Adrenal gland (tissue), 12 donors: Measurements from ENCODE around the gene TBC1D24. TPM values are rescaled to one million over a fixed set of nuclear protein-coding genes. Genes with fewer than 3 reads are reported as not detected.

Source experiments
- DNase-seq, 7 donors: peaks; one replicate each; pipeline ENCODE4 v3.0.0-alpha.2; 2019 to 2020
- H3K27ac ChIP-seq, 5 donors: fragments of 200-600 bp; sonication (generic) in 4 of 5; 1 replicate in 3 of 5; 2 replicates in 2 of 5; pipeline versions ENCODE4 v1.5.1 to v1.8.0; 2016 to 2020; ENCODE audit warnings: mild to moderate bottlenecking in 1 of 5
- H3K27me3 ChIP-seq: fragments of 200-600 bp; 2 replicates; pipeline ENCODE4 v1.8.0; 2021
- H3K36me3 ChIP-seq, 2 donors: fragments of 200-600 bp; replicated peaks in 1 of 2; 1 replicate in 1 of 2; 2 replicates in 1 of 2; pipeline versions ENCODE4 v1.5.1 to v1.8.0; 2018 to 2022
- H3K4me1 ChIP-seq, 2 donors: fragments of 200-600 bp; replicated peaks in 1 of 2; 1 replicate in 1 of 2; 2 replicates in 1 of 2; pipeline versions ENCODE4 v1.5.1 to v1.8.0; 2018 to 2021
- H3K4me3 ChIP-seq, 4 donors: fragments of 200-600 bp; sonication (generic) in 3 of 4; one replicate each; pipeline ENCODE4 v1.5.1; 2016 to 2018
- H3K9me3 ChIP-seq, 3 donors: fragments of 200-600 bp; sonication (generic) in 1 of 3; replicated peaks in 1 of 3; 1 replicate in 2 of 3; 2 replicates in 1 of 3; pipeline versions ENCODE4 v1.5.1 to v1.8.0; 2016 to 2021
- CTCF ChIP-seq, 6 experiments: fragments of 450-650 bp in 4 of 6; fragments of 200-600 bp in 2 of 6; sonication (generic) in 1 of 6; IDR thresholded peaks; 1 replicate in 5 of 6; 2 replicates in 1 of 6; pipeline versions ENCODE4 v1.5.1 to v1.8.0; 2016 to 2021; ENCODE audit warnings: antibody characterized with exemption in 6 of 6, mild to moderate bottlenecking in 2 of 6, moderate library complexity in 1 of 6
- POLR2A ChIP-seq, 2 donors: fragments of 450-650 bp; IDR thresholded peaks; one replicate each; pipeline ENCODE4 v1.6.1; 2017; ENCODE audit warnings: antibody characterized with exemption in 2 of 2, mild to moderate bottlenecking in 2 of 2, moderate library complexity in 1 of 2
- WGBS, 4 donors: extraction: QIAGEN DNeasy Blood & Tissue Kit in 2 of 4; methylation state at CpG; one replicate each; pipeline versions ENCODE4 v1.1.5 to v1.1.7; 2013 to 2017; 5-methylcytosine and 5-hydroxymethylcytosine counted together
- intact Hi-C, 2 donors: fragments of 100-400 bp; cut with DNase I; formaldehyde crosslinking; loops; one replicate each; pipeline versions ENCODE4 v1.14.1 to v1.15.0; 2022 to 2023
- polyA plus RNA-seq, 3 donors: library from polyadenylated mRNA; stranded (reverse); fragments of 200-250 nt in 2 of 3; fragments of 350-450 nt in 1 of 3; fragmentation: Illumina TruSeq in 1 of 3; extraction: RNeasy Lipid Tissue Mini Kit (QIAGEN cat#74804) in 1 of 3; gene quantifications; one replicate each; pipeline ENCODE4 v1.2.3, GENCODE V29; 2013 to 2014
- total RNA-seq, 9 donors: library from RNA; depleted of rRNA in 4 of 9; stranded (reverse); fragments of >200 nt in 4 of 9; fragments of 120-200 nt in 1 of 9; fragmentation: NEBNext Ultra II Directional in 1 of 9; extraction: Animal tissue kit (Norgen Biotek cat#: 25700) in 1 of 9; gene quantifications; one replicate each; pipeline versions ENCODE4 v1.1.0 to v1.2.4, GENCODE V29; 2013 to 2023
- donor health status: healthy with polysubstance abuse.
- donor health status: Bipolar disorder and iron deficiency.
- donor health status: DM: yes; HTN: yes; CAD: no.
- donor health status: DM: no; HTN: no; CAD: no.
- donor health status: DM: no; HTN: no; CAD: no.
- donor health status: DM: yes; HTN: yes; CAD: no.

TBC1D24 gene
- total and polyA plus RNA-seq, 12 donors: 3.9 to 18.5 (median 13.9) TPM

GRCh38 chr16:2494616-2495015 lies 19.7 kb downstream of the TBC1D24 start:
- DNase-seq: no peak
- TF ChIP-seq POLR2A (IDR thresholded peaks at IDR 0.05) (no peak), CTCF (IDR thresholded peaks at IDR 0.05) (no peak)
- H3K9me3 ChIP-seq: no peaks in the 10 kb centered on the region
- peaks cover 0 to 15% of the 10 kb centered on the region in 2 donors for H3K4me1 ChIP-seq
- intact Hi-C loops: loop anchor here (5.0 to 10.0 kb wide), 3 partner anchors 47 to 200 kb away; no protein-coding TSS in a partner anchor
- H3K27ac ChIP-seq: no peak overlapping the region
- no peak overlapping the region for H3K4me3 ChIP-seq
- WGBS, 4 donors: 86 to 93% (median 89%) methylated on average over 5 of the region's 5 CpGs
- H3K27me3 ChIP-seq: no peaks in the 10 kb centered on the region
- H3K36me3 ChIP-seq: peaks cover 0 to 9% of the 10 kb centered on the region in 2 donors

- Histone ChIP-seq H3K27me3 (no peaks in the 10 kb centered on the region), H3K4me1 (peaks cover 0 to 15% of the 10 kb centered on the region in 2 donors), H3K36me3 (peaks cover 0 to 9% of the 10 kb centered on the region in 2 donors), H3K27ac (no peak overlapping the region), H3K4me3 (no peak overlapping the region), H3K9me3 (no peaks in the 10 kb centered on the region)
- intact Hi-C loops: loop anchor here (5.0 to 10.0 kb wide), 3 partner anchors 48 to 200 kb away; no protein-coding TSS in a partner anchor
- TF ChIP-seq CTCF (IDR thresholded peaks at IDR 0.05) (no peak), POLR2A (IDR thresholded peaks at IDR 0.05) (no peak)
- DNase-seq: no peak
- WGBS, 4 donors: 83 to 95% (median 88%) methylated on average over 5 of the region's 5 CpGs
Measured at GRCh38 chr16:2495041-2495440, 20.1 kb downstream of the TBC1D24 start.

GRCh38 chr16:2496223-2497115 lies 21.5 kb downstream of the TBC1D24 start:
- peaks cover 0 to 18% of the 10 kb centered on the region in 2 donors for H3K4me1 ChIP-seq
- H3K4me3 ChIP-seq: no peak overlapping the region
- no peak for TF ChIP-seq POLR2A (IDR thresholded peaks at IDR 0.05)
- no peak for TF ChIP-seq CTCF (IDR thresholded peaks at IDR 0.05)
- DNase-seq: no peak
- intact Hi-C loops: loop anchor here (5.0 to 10.0 kb wide), 3 partner anchors 49 to 202 kb away; no protein-coding TSS in a partner anchor
- no peaks in the 10 kb centered on the region for H3K9me3 ChIP-seq
- H3K36me3 ChIP-seq: peaks cover 0 to 9% of the 10 kb centered on the region in 2 donors
- 94 to 96% (median 95%) methylated on average over 27 to 62 of the region's 62 CpGs for WGBS, 4 donors
- H3K27me3 ChIP-seq: no peaks in the 10 kb centered on the region
- H3K27ac ChIP-seq: peak overlapping the region in 1 of 5 donors; percentile 47

GRCh38 chr16:2497116-2497630 lies 22.2 kb downstream of the TBC1D24 start:
- DNase-seq: peak in 6 of 7 donors; percentile 58 to 82 (median 72)
- peaks cover 0 to 24% of the 10 kb centered on the region in 2 donors for H3K4me1 ChIP-seq
- TF ChIP-seq CTCF (IDR thresholded peaks at IDR 0.05): no peak
- TF ChIP-seq POLR2A (IDR thresholded peaks at IDR 0.05): no peak
- H3K4me3 ChIP-seq: no peak overlapping the region
- no peaks in the 10 kb centered on the region for H3K27me3 ChIP-seq
- H3K9me3 ChIP-seq: no peaks in the 10 kb centered on the region
- peak overlapping the region in 1 of 5 donors; percentile 47 for H3K27ac ChIP-seq
- H3K36me3 ChIP-seq: peaks cover 0 to 9% of the 10 kb centered on the region in 2 donors
- WGBS, 4 donors: 42 to 73% (median 57%) methylated on average over 8 to 21 of the region's 21 CpGs
- intact Hi-C loops: loop anchor here (5.0 to 10.0 kb wide), 3 partner anchors 50 to 202 kb away; no protein-coding TSS in a partner anchor
